Measurements from ENCODE around the gene DYRK3.
"Not testable (repeated sequence)": the region's sequence is repeated elsewhere in the genome, so short reads cannot be mapped to it uniquely, and the experiment has no call there.

The DYRK3 gene

GRCh38 chr1:206635080-206635977, at the start of gene DYRK3:
Gene DYRK3 (plus strand): TSS chr1:206635536. CDS start chr1:206635704, 168 bp downstream.
- DNase-seq = peak; percentile 91 to 93

GRCh38 chr1:206586501-206587445, 48.6 kb upstream of the DYRK3 start:
- DNase-seq = no peak

- DNase-seq = no peak
Measured at GRCh38 chr1:206587904-206588303, 47.4 kb upstream of the DYRK3 start.

DNA sequence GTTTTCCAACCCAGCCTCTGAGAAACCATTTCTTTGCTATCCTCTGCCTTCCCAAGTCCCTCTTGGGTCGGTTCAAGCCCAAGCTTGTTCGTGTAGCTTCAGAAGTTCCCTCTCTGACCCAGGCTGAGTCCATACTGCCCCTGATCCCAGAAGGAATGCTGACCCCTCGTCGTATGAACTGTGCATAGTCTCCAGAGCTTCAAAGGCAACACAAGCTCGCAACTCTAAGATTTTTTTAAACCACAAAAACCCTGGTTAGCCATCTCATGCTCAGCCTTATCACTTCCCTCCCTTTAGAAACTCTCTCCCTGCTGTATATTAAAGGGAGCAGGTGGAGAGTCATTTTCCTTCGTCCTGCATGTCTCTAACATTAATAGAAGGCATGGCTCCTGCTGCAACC, 46.8 kb upstream of the DYRK3 start:
- DNase-seq = no peak

- DNase-seq = no peak
Measured at GRCh38 chr1:206589206-206589605, 46.1 kb upstream of the DYRK3 start.

- DNase-seq = peak in 1 of 2 donors; percentile 56
Measured at GRCh38 chr1:206590025-206590758, 45.1 kb upstream of the DYRK3 start.

DNA sequence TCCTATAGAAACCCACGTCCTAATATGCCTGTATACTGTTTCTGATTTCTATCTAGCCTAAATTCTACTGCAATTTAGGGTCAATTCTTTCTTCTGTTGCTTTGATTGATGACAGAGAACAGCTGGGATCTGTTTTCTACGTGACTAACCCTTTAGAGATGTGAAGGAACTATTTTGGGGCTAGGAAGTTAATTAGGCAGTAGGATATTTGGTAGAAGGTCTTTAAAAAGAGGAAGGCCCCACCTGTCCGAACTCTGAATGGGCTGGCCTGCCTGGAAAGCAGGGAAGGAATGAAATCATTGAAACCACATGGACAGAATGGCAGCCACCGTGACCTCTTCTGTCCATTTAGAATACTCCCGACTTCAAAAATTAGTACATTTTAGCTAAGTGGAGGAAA, 44.1 kb upstream of the DYRK3 start:
- no peak for DNase-seq

- no peak for DNase-seq
Measured at GRCh38 chr1:206591696-206592095, 43.6 kb upstream of the DYRK3 start.

DNA sequence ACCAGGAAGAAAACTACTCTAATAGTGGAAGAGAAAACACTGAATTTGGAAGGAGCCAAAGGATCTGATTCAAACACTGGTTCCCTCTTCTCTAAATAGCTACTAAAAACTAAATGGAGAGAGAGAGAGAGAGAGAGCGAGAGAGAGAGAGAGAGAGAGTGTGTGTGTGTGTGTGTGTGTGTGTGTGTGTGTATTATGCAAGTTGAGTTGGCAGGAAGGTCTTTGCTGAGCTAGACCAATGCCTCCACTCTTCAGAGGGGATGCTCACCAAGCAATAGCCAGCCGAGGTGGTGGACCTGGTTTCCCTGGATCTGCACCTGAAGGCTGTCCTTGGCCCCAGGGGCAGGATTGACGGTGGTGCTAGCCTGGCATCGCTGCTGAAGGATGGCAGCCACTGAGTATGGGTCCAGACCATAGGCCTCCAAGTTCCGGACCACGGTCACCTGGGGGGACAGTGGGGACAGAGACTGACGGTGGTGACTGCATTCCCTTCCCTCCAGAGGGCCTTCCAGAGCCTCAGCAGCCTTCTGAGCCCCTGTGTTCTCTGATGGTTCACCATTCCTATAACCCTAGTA, 41.9 kb upstream of the DYRK3 start:
- no peak for DNase-seq

- no peak for DNase-seq
Measured at GRCh38 chr1:206595581-206596318, 39.6 kb upstream of the DYRK3 start.

DNA sequence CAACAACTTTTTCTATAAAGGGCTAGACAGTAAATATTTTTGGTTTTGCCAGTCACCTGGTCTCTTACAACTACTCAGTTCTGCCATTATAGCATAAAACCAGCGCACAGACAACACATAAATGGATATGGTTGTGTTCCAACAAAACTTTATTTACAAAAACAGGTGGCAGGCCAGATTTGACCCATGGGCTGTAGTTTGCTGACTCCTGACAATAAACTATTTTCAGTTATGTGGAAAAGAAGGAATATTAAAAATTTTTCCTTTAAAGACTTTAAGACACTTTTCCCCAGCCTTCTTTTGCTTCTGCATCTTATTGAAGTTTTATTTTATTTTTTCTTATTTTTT, 39.0 kb upstream of the DYRK3 start:
- DNase-seq = no peak

- DNase-seq = no peak
Measured at GRCh38 chr1:206600527-206600926, 34.8 kb upstream of the DYRK3 start.

DNA sequence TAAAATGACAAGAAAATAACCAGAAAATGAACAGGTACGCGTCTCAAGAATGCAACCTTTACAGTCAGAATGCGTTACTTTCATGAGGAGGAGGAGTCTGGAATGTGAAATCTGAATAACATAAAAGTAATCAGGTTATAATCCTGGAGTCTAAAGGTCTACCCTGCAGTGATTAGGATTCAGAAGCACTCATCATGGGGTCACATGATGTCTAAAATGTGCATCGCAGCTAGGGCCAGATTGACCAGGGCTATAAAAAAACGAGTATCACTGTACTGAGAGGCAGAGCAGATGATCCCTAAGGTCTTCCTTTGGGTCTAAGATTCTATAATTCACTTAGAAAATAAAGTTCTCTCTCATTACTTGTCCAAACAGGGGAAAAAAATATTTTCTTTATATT, 30.5 kb upstream of the DYRK3 start:
- no peak for DNase-seq

GRCh38 chr1:206606867-206607266, 28.5 kb upstream of the DYRK3 start:
- no peak for DNase-seq

- DNase-seq = peak; percentile 56 to 64
Measured at GRCh38 chr1:206608108-206608698, 27.1 kb upstream of the DYRK3 start.

- peak in 1 of 2 donors; percentile 19 for DNase-seq
Measured at GRCh38 chr1:206609229-206609991, 25.9 kb upstream of the DYRK3 start.

GRCh38 chr1:206612129-206612876, 23.0 kb upstream of the DYRK3 start, which contains the start of gene EIF2D:
Gene EIF2D (minus strand): TSS chr1:206612465. CDS start chr1:206612342, 123 bp downstream.
- DNase-seq = peak; percentile 97

DNA sequence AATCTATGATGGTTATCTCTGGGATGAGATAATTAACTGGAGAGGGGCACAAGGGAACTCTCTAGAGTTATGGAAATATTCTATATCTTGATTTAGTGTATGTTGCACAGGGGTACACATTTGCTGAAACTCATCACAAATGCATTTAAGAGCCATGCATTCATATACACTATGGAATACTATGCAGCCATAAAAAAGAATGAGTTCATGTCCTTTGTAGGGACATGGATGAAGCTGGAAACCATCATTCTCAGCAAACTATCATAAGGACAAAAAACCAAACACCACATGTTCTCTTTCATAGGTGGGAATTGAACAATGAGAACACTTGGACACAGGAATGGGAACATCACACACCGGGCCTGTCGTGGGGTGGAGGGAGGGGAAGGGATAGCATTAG, 8.9 kb upstream of the DYRK3 start:
- DNase-seq = not testable (repeated sequence)

- no peak for DNase-seq
Measured at GRCh38 chr1:206628916-206629315, 6.4 kb upstream of the DYRK3 start.

- DNase-seq = no peak
Measured at GRCh38 chr1:206631085-206631509, 4.2 kb upstream of the DYRK3 start.
